Kidney (tissue), 14 donors: Measurements from ENCODE around the gene CD244. TPM values are rescaled to one million over a fixed set of nuclear protein-coding genes. Genes with fewer than 3 reads are reported as not detected.
A peak's percentile ranks its signal among the peaks of the same experiment; 100 is the strongest.

Source experiments
- DNase-seq, 5 donors: peaks; one replicate each; pipeline ENCODE4 v3.0.0-alpha.2; 2013 to 2020
- FAIRE-seq: peaks from 2 replicates; lab custom pipeline; 2012; peaks lifted over from hg19 to GRCh38; lab: Jason Lieb, UNC
- H3K27ac ChIP-seq, 2 donors: one replicate each; pipeline ENCODE4 v1.7.0; 2013; ENCODE audit warnings: low read depth in 2 of 2, low read length in 2 of 2, inconsistent platforms in 1 of 2
- H3K27me3 ChIP-seq: one replicate; pipeline ENCODE4 v1.7.1; 2013; ENCODE audit warnings: low read length, inconsistent platforms; ENCODE audit not compliant: control insufficient read depth, insufficient read depth
- H3K36me3 ChIP-seq, 3 donors: one replicate each; pipeline versions ENCODE4 v1.7.0 to v1.7.1; 2013; ENCODE audit warnings: low read length in 3 of 3, control low read depth in 1 of 3, inconsistent platforms in 1 of 3; ENCODE audit not compliant: insufficient read depth in 3 of 3, control insufficient read depth in 2 of 3
- H3K4me1 ChIP-seq, 3 donors: one replicate each; pipeline versions ENCODE4 v1.7.0 to v1.7.1; 2013; ENCODE audit warnings: low read length in 3 of 3, inconsistent platforms in 1 of 3, low read depth in 1 of 3; ENCODE audit not compliant: control insufficient read depth in 2 of 3, insufficient read depth in 2 of 3
- H3K4me3 ChIP-seq, 3 donors: one replicate each; pipeline versions ENCODE4 v1.7.0 to v1.8.1; 2013; ENCODE audit warnings: low read length in 3 of 3, control low read depth in 1 of 3, inconsistent platforms in 1 of 3
- H3K9ac ChIP-seq, 3 donors: one replicate each; pipeline versions ENCODE4 v1.7.0 to v1.7.1; 2013; ENCODE audit warnings: low read length in 3 of 3, control low read depth in 1 of 3, inconsistent platforms in 1 of 3
- H3K9me3 ChIP-seq, 3 donors: one replicate each; pipeline versions ENCODE4 v1.7.0 to v1.7.1; 2013; ENCODE audit warnings: low read length in 3 of 3, control low read depth in 1 of 3, inconsistent platforms in 1 of 3; ENCODE audit not compliant: control insufficient read depth in 2 of 3, insufficient read depth in 1 of 3
- intact Hi-C: fragments of 100-400 bp; cut with DNase I; formaldehyde crosslinking; loops from one replicate; pipeline ENCODE4 v1.11.1; 2022
- polyA plus RNA-seq: library from polyadenylated mRNA; stranded (reverse); fragments of 350-450 nt; fragmentation: Illumina TruSeq; extraction: RNeasy Lipid Tissue Mini Kit (QIAGEN cat#74804); gene quantifications from one replicate; pipeline ENCODE4 v1.2.3, GENCODE V29; 2014; ENCODE audit warnings: low read depth, low replicate concordance; ENCODE audit not compliant: insufficient read depth
- total RNA-seq: library from RNA; stranded (reverse); fragmentation: NEBNext Ultra II Directional; extraction: Animal tissue kit (Norgen Biotek cat#: 25700); gene quantifications from one replicate; pipeline ENCODE4 v1.2.1, GENCODE V29; 2021
- TF ChIP-seq, protein P1 (sequence below): IDR thresholded peaks from 3 replicates; pipeline ENCODE4 v1.5.1; 2012; ENCODE audit warnings: mild to moderate bottlenecking, moderate library complexity, borderline replicate concordance; ENCODE audit not compliant: insufficient read depth; ENCODE audit errors: extremely low read depth
- donor health status: control.
- donor health status: control.
- donor health status: control.
- donor health status: control.
- donor health status: control.
- donor health status: DM: yes; HTN: yes; CAD: no.
- donor health status: Normal renal cell carcinoma (clear cell type).

The CD244 gene
- total and polyA plus RNA-seq, 2 donors from 2014 or later: 0.15 to 1.8 TPM

- intact Hi-C loops: no loop called here
- Histone ChIP-seq H3K9ac (no peak overlapping the region), H3K4me3 (no peak overlapping the region), H3K36me3 (no peaks in the 10 kb centered on the region), H3K9me3 (no peaks in the 10 kb centered on the region), H3K27me3 (no peaks in the 10 kb centered on the region), H3K27ac (no peak overlapping the region), H3K4me1 (no peaks in the 10 kb centered on the region)
- FAIRE-seq (no peak), DNase-seq (no peak)
- TF ChIP-seq, protein P1, sequence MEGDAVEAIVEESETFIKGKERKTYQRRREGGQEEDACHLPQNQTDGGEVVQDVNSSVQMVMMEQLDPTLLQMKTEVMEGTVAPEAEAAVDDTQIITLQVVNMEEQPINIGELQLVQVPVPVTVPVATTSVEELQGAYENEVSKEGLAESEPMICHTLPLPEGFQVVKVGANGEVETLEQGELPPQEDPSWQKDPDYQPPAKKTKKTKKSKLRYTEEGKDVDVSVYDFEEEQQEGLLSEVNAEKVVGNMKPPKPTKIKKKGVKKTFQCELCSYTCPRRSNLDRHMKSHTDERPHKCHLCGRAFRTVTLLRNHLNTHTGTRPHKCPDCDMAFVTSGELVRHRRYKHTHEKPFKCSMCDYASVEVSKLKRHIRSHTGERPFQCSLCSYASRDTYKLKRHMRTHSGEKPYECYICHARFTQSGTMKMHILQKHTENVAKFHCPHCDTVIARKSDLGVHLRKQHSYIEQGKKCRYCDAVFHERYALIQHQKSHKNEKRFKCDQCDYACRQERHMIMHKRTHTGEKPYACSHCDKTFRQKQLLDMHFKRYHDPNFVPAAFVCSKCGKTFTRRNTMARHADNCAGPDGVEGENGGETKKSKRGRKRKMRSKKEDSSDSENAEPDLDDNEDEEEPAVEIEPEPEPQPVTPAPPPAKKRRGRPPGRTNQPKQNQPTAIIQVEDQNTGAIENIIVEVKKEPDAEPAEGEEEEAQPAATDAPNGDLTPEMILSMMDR: no peak
Observed at GRCh38 chr1:160835751-160836150, 26.9 kb downstream of the CD244 start.

DNA sequence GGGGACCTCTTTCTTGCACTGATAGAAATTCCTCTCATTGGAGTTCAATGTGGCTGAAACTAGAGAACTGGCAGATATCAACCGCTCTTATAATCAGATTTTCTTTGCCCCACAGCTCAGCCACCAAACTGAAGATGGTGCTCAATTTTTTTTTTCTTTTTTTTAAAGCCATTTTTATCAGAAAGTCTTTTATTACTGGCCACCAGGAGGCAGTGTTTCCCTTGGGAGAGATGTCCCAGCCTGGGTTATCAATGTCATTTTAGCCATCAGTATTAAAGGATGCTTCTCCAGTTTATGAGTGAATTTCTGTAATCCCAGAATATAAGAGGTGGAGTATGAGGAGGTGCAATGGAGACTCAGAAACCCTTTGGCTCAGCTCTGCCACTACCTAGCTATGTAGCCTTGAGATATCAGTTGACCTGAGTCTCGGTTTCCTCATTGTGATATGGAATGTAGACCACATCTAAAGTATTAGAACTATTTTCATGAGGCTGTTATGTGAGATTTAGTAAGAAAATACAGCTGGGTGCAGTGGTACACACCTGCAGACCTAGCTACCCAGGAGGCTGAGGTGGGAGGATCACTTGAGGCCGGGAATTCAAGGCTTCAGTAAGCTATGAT, 27.6 kb downstream of the CD244 start:
- H3K27ac ChIP-seq: no peak overlapping the region
- no peaks in the 10 kb centered on the region for H3K27me3 ChIP-seq
- DNase-seq (peak in 2 of 5 donors; percentile 36 to 48), FAIRE-seq (no peak)
- intact Hi-C loops: no loop called here
- no peaks in the 10 kb centered on the region for H3K4me1 ChIP-seq
- no peaks in the 10 kb centered on the region for H3K9me3 ChIP-seq
- H3K36me3 ChIP-seq: no peaks in the 10 kb centered on the region
- H3K4me3 ChIP-seq: no peak overlapping the region
- no peak overlapping the region for H3K9ac ChIP-seq
- TF ChIP-seq, protein P1: peak; percentile 50

GRCh38 chr1:160830321-160831153, 32.1 kb downstream of the CD244 start:
- Histone ChIP-seq H3K9me3 (no peaks in the 10 kb centered on the region), H3K9ac (no peak overlapping the region), H3K4me1 (no peaks in the 10 kb centered on the region), H3K4me3 (no peak overlapping the region), H3K27me3 (no peaks in the 10 kb centered on the region), H3K27ac (no peak overlapping the region), H3K36me3 (no peaks in the 10 kb centered on the region)
- intact Hi-C loops: no loop called here
- FAIRE-seq (no peak), DNase-seq (peak in 4 of 5 donors; percentile 49 to 73 (median 62))
- TF ChIP-seq, protein P1: peak; percentile 68
